Esophagus squamous epithelium (tissue), 5 donors: ENCODE data around the gene ZNF784. TPM values are rescaled to one million over a fixed set of nuclear protein-coding genes. Genes with fewer than 3 reads are reported as not detected.

ENCODE experiments used
- DNase-seq: peaks from one replicate; lab custom pipeline; 2025; lab: John Stamatoyannopoulos, UW
- H3K27ac ChIP-seq, 4 donors: fragments of 200-600 bp; sonication (generic); one replicate each; pipeline ENCODE4 v1.5.1; 2016 to 2019; ENCODE audit warnings: mild to moderate bottlenecking in 1 of 4
- H3K27me3 ChIP-seq, 4 donors: fragments of 200-600 bp; sonication (generic); 1 replicate in 3 of 4; 2 replicates in 1 of 4; pipeline versions ENCODE4 v1.5.1 to v1.6.0; 2017 to 2021; ENCODE audit warnings: antibody characterized with exemption in 1 of 4
- H3K36me3 ChIP-seq, 3 donors: fragments of 200-600 bp; sonication (generic); one replicate each; pipeline ENCODE4 v1.5.1; 2016 to 2019
- H3K4me1 ChIP-seq, 3 donors: fragments of 200-600 bp; sonication (generic); one replicate each; pipeline ENCODE4 v1.5.1; 2017 to 2019
- H3K4me3 ChIP-seq, 4 donors: fragments of 200-600 bp; sonication (generic); 1 replicate in 3 of 4; 2 replicates in 1 of 4; pipeline ENCODE4 v1.5.1; 2016 to 2019; ENCODE audit warnings: mild to moderate bottlenecking in 2 of 4, moderate library complexity in 1 of 4
- H3K9me3 ChIP-seq, 3 donors: fragments of 200-600 bp; sonication (generic); one replicate each; pipeline ENCODE4 v1.5.1; 2016 to 2019
- POLR2A ChIP-seq, 4 donors: fragments of 450-650 bp; IDR thresholded peaks; one replicate each; pipeline ENCODE4 v1.6.1; 2017; ENCODE audit warnings: antibody characterized with exemption in 4 of 4, mild to moderate bottlenecking in 4 of 4, moderate library complexity in 3 of 4
- WGBS, 2 donors: methylation state at CpG; one replicate each; pipeline ENCODE4 v1.1.5; 2018; 5-methylcytosine and 5-hydroxymethylcytosine counted together
- intact Hi-C: fragments of 100-400 bp; cut with DNase I; formaldehyde crosslinking; loops from one replicate; pipeline ENCODE4 v1.15.0; 2022
- total RNA-seq, 4 donors: library from RNA; depleted of rRNA; stranded (reverse); fragments of >200 nt; gene quantifications; one replicate each; pipeline ENCODE4 v1.1.0, GENCODE V29; 2016
- TF ChIP-seq, protein P1 (sequence below), 6 experiments: fragments of 450-650 bp in 4 of 6; fragments of 200-600 bp in 2 of 6; sonication (generic) in 2 of 6; IDR thresholded peaks; one replicate each; pipeline ENCODE4 v1.5.1; 2016 to 2019; ENCODE audit warnings: antibody characterized with exemption in 6 of 6, mild to moderate bottlenecking in 4 of 6, moderate library complexity in 4 of 6
- donor health status: DM: yes; HTN: yes; CAD: no.

ZNF784 gene
- total RNA-seq, 4 donors from 2014 or later = 2.9 to 6.9 (median 4.4) TPM

DNA sequence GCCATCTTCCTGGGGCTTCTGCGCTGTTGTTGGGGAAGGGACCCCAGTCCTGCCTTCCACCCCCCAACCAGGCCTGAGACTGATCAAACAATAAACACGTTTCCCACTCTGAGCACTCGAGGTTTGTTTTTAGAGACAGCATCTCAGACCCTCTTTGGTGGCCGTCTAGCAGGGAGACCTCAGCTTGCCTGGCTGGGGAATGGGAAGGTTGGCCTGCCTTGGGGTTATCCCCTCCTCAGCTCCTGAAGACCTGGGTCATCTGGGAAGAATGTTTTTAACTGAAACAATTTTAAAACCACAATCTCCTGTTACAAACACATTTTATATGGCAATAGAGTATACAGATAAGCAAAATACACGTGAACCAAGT lies 21.1 kb upstream of the ZNF784 start:
- Histone ChIP-seq H3K4me1 (peaks cover 49 to 87% (median 52%) of the 10 kb centered on the region in 3 donors), H3K9me3 (no peaks in the 10 kb centered on the region), H3K27ac (no peak overlapping the region), H3K36me3 (peaks cover 0 to 21% (median 5%) of the 10 kb centered on the region in 3 donors), H3K4me3 (no peak overlapping the region), H3K27me3 (no peaks in the 10 kb centered on the region)
- no peak for DNase-seq
- 56 to 70% methylated on average over 3 to 5 of the region's 5 CpGs for WGBS, 2 donors
- intact Hi-C loops = no loop called here
- no peak for TF ChIP-seq POLR2A (IDR thresholded peaks at IDR 0.05)
- TF ChIP-seq, protein P1, sequence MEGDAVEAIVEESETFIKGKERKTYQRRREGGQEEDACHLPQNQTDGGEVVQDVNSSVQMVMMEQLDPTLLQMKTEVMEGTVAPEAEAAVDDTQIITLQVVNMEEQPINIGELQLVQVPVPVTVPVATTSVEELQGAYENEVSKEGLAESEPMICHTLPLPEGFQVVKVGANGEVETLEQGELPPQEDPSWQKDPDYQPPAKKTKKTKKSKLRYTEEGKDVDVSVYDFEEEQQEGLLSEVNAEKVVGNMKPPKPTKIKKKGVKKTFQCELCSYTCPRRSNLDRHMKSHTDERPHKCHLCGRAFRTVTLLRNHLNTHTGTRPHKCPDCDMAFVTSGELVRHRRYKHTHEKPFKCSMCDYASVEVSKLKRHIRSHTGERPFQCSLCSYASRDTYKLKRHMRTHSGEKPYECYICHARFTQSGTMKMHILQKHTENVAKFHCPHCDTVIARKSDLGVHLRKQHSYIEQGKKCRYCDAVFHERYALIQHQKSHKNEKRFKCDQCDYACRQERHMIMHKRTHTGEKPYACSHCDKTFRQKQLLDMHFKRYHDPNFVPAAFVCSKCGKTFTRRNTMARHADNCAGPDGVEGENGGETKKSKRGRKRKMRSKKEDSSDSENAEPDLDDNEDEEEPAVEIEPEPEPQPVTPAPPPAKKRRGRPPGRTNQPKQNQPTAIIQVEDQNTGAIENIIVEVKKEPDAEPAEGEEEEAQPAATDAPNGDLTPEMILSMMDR (IDR thresholded peaks at IDR 0.05) = no peak

DNA sequence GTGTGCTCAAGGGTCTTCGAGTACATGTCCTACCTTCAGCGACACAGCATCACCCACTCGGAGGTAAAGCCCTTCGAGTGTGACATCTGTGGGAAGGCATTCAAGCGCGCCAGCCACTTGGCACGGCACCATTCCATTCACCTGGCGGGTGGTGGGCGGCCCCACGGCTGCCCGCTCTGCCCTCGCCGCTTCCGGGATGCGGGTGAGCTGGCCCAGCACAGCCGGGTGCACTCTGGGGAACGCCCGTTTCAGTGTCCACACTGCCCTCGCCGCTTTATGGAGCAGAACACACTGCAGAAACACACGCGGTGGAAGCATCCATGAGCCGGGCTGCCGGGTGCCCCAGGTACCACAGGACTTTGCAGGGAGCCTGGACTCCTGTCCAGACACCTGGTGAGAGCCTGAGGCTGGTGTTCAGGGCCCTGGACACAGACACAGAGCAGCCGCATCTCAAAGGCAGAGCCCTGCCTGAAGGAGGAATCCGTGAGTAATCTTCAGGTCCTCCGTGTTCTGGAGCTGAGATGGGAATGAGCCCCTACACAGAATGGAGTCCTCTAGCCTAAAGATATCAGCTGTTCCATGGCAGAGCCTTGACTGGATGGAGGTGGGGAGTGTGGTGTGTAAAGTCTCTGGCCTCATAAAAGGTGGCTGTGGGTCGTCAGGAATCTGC lies 20.6 kb upstream of the ZNF784 start:
- TF ChIP-seq, protein P1 (IDR thresholded peaks at IDR 0.05) = no peak
- TF ChIP-seq POLR2A (IDR thresholded peaks at IDR 0.05) = no peak
- WGBS, 2 donors = 68 to 85% methylated on average over 3 to 8 of the region's 28 CpGs
- Histone ChIP-seq H3K4me1 (peaks cover 54 to 90% (median 58%) of the 10 kb centered on the region in 3 donors), H3K27me3 (no peaks in the 10 kb centered on the region), H3K27ac (peak overlapping the region in 2 of 4 donors; percentile 93 to 98), H3K4me3 (peak overlapping the region in 1 of 4 donors; percentile 95), H3K36me3 (peaks cover 0 to 18% (median 5%) of the 10 kb centered on the region in 3 donors), H3K9me3 (no peaks in the 10 kb centered on the region)
- no peak for DNase-seq
- intact Hi-C loops = no loop called here

DNA sequence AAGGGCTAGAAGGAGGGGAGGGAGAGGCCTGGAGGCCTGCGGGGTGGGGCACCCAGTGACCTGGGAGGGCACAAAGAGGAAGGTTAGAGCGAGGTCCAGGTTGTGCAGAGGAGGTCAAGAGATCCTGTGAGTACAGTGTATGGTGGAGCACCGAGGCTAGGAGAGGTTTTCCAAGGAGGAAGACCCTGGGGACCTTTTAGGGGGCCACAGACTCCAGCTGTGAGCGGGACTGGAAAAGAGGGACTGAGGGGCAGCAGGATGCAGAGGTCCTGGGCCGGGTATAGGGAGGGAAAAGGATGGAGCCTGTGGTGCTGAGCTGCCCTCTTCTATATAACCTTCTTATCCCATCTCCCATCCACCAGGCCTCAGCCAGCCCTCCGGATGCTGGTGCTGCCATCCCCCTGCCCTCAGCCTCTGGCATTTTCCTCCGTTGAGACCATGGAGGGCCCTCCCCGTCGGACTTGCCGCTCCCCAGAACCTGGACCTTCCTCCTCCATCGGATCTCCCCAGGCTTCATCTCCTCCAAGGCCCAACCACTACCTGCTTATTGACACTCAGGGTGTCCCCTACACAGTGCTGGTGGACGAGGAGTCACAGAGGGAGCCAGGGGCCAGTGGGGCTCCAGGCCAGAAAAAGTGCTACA lies 19.9 kb upstream of the ZNF784 start:
- no peak for DNase-seq
- Histone ChIP-seq H3K36me3 (peaks cover 0 to 18% (median 5%) of the 10 kb centered on the region in 3 donors), H3K27me3 (no peaks in the 10 kb centered on the region), H3K9me3 (no peaks in the 10 kb centered on the region), H3K27ac (peak overlapping the region; percentile 93 to 98 (median 96)), H3K4me1 (peaks cover 59 to 90% (median 60%) of the 10 kb centered on the region in 3 donors), H3K4me3 (peak overlapping the region; percentile 93 to 96 (median 95))
- intact Hi-C loops = no loop called here
- WGBS, 2 donors = 39 to 42% methylated on average over 11 to 12 of the region's 12 CpGs
- TF ChIP-seq, protein P1 (IDR thresholded peaks at IDR 0.05) = no peak
- TF ChIP-seq POLR2A (IDR thresholded peaks at IDR 0.05) = no peak

DNA sequence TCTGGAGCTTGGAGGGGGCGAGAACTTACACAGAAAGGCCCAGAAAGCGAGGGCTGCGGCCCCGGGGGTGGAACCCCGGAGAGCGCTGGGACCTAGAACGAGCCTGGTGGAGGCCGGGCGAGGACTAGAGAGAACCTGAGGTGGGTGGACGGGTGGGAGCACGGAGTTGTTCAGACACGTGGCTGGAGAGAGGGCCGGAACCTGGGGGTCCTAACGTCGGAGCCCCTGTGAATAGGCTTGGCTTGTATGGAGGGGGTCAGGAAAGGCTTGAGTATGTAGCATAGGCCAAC lies 19.5 kb upstream of the ZNF784 start:
- DNase-seq = no peak
- peaks cover 55 to 90% (median 57%) of the 10 kb centered on the region in 3 donors for H3K4me1 ChIP-seq
- peak overlapping the region; percentile 93 to 96 (median 95) for H3K4me3 ChIP-seq
- 0% methylated on average over 13 to 15 of the region's 15 CpGs for WGBS, 2 donors
- intact Hi-C loops = no loop called here
- H3K36me3 ChIP-seq = peaks cover 0 to 18% (median 5%) of the 10 kb centered on the region in 3 donors
- peak overlapping the region; percentile 93 to 98 (median 96) for H3K27ac ChIP-seq
- TF ChIP-seq, protein P1 (IDR thresholded peaks at IDR 0.05) = no peak
- no peak for TF ChIP-seq POLR2A (IDR thresholded peaks at IDR 0.05)
- H3K27me3 ChIP-seq = no peaks in the 10 kb centered on the region
- no peaks in the 10 kb centered on the region for H3K9me3 ChIP-seq
